Measurements from ENCODE around the gene TNFRSF13B.
"Not testable (repeated sequence)": the region's sequence is repeated elsewhere in the genome, so short reads cannot be mapped to it uniquely, and the experiment has no call there.

Gene TNFRSF13B

GRCh38 chr17:16986391-16986790 is 14.5 kb upstream of the TNFRSF13B start:
- no peak for DNase-seq (ENCODE audit: low read depth)

GRCh38 chr17:16981928-16982327 is 10.0 kb upstream of the TNFRSF13B start:
- DNase-seq (ENCODE audit: low read depth) = no peak

DNA sequence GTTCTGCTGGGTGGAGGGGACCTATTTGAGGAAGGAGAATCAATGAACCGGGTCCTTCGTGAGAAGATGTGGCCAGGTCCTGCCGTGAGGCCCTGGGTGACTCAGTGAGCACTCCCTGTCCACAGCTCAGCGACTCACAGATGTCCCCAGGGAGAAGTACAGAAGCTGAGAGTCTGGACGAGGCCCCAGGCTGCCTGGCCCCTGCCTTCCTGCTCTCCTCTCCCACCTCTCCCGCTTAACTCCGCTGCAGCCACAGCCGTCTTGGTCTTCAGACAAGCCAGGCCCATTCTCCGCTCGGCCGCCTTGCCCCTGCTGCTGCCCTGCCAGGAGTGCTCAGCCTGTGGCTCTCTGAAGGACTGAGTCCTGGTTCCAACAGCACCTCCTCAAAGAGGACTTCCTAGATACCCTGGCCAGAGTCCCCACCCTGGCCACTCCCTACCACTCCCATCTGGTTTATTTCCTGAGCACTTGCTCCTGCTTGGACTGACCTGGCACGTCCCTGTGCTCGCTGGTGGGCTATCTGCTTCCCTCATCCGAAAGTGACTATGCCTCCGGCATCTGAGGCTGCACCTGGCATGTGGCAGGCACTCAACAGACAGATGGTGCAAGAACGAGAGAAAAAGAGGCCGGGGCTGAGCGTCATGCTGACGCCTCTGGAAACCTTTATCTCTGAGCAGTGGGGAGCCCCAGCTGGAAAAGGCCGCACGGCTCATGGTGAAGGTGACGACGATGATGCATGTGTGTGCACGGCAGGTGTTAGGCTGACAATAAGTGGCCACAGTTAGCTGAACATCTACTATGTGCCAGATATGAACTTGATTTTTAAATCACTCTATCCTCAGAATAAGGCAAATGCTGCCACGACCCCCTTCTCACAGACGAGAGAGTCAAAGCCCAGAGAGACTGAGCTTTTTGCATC is 9.2 kb upstream of the TNFRSF13B start:
- no peak for DNase-seq (ENCODE audit: low read depth)

DNA sequence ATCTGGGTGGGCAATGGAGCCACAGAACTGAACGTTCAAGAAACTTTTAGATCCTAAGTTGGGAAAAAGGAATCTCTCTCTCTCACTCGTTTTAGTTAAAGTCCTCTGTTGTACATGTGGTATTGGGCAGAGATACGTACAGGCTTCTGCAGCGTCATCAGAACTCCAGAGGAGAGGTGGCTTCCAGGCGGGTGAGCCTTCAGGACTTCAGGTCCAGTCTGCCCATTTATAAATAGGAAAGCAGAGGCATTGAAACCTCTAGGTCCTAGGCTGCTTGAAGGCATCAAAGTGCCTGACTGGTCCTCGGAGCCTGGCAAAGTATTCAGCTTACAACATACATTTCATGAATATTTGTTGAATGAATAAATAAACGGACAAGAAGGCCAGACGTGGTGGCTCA is 8.1 kb upstream of the TNFRSF13B start:
- DNase-seq (ENCODE audit: low read depth) = no peak

DNA sequence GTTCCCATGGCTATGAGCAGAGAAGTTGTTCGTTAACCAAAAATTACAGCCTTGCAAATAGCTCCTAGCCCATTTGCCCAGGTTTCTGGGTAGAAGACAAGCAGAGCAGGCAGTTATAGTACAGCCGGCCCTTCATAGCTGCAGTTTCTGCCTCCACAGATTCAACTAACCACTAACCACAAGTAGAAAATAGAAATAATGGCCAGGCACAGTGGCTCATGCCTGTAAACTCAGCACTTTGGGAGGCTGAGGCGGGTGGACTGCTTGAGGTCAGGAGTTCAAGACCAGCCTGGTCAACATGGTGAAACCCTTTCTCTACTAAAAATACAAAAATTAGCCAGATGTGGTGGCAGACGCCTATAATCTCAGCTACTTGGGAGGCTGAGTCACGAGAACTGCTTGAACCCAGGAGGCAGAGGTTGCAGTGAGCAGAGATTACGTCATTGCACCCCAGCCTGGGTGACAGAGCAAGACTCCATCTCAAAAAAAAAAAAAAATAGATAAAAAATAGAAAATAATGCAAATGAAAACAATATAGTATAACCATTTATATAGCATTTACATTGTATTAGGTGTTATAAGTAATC is 7.4 kb upstream of the TNFRSF13B start:
- not testable (repeated sequence) for DNase-seq (ENCODE audit: low read depth)

DNA sequence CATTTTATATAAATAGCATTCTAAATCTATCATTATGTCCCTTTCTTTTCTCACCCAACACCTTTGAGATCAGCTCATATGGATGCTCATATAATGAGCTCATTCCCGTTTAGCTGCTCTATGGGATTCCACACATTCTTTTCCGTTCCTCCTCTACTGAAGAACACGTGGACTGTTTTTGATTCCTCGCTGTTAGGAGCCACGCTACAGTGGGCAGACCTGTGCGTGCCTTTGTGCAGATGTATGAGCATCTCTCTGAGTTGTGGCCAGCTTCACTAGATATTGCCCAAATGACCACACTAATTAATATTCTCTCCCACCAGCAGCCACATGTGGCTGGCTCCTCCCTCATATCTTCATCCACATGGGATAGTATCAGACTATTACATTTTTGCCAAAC is 6.0 kb upstream of the TNFRSF13B start:
- no peak for DNase-seq (ENCODE audit: low read depth)

- DNase-seq (ENCODE audit: low read depth) = no peak
Measured at GRCh38 chr17:16976725-16977550, 5.0 kb upstream of the TNFRSF13B start.

DNA sequence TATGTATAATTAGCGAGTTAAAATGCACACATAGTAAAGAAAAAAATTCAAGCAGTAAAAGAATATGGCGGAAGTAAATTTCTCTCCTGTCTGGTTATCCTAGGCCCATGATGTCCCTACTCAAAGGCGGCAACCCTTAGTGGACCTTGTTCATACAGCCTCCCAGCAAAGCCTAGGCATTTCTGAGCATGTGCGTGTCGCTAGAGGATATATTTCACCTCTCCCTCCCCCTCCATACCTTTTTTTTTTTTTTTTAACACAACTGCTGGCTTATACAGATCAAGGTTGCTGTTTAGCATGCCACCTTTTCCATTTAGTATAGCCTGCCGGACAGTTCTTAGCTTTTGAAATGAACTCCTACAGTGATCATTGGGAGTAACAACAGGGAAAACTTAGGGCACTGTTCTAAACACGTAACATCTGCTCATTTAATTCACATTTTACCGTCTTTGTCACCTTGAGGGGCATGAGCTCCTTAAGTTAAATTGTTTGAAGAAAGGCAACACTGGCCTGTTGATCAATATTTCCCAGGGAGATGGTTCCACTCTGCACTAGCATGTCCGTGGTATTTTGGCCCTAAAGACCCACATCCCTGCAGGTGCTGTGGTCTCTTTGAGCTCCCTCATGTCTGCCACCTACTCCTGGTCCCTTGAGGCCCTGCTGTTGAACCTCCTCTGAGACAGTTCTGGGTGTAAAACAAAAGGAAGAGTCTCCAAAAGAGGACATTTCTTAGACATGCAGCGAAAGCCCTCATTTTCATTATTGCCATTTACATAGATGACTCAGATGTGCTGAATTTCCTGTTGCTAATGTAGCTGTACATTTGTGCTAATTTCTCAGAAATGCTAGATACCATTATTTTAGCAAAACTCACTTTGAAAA is 4.1 kb upstream of the TNFRSF13B start:
- DNase-seq (ENCODE audit: low read depth) = no peak

- no peak for DNase-seq (ENCODE audit: low read depth)
Measured at GRCh38 chr17:16975277-16975651, 3.3 kb upstream of the TNFRSF13B start.

DNA sequence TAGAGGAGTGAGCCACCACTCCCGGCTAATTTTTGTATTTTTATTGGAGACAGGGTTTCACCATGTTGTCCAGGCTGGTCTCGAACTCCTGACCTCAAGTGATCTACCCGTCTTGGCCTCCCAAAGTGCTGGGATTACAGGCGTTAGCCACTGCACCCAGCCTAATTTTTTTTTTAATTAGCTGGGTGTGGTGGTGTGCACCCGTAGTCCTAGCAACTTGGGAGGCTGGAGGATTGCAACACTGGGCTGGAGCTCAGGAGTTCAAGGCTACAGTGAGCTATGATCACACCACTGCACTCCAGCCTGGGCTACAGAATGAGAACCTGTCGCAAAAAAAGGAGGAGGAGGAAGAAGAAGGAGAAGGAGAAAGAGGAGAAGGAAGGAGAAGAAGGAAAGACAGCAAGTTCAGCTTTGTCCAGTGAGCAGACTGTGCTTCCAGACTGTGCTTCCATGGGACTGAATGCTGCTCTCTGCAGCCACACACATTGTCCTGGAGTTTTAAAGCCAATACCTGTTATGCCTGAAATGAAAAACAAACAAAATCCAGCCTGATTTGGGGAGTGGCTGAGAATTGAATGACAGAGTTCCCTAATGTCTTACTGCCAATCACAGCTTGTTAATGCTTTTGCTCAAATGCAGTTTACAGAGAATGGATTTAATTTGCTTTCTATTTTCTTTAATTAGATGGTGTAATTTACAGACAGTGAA is 2.8 kb upstream of the TNFRSF13B start:
- no peak for DNase-seq (ENCODE audit: low read depth)

DNA sequence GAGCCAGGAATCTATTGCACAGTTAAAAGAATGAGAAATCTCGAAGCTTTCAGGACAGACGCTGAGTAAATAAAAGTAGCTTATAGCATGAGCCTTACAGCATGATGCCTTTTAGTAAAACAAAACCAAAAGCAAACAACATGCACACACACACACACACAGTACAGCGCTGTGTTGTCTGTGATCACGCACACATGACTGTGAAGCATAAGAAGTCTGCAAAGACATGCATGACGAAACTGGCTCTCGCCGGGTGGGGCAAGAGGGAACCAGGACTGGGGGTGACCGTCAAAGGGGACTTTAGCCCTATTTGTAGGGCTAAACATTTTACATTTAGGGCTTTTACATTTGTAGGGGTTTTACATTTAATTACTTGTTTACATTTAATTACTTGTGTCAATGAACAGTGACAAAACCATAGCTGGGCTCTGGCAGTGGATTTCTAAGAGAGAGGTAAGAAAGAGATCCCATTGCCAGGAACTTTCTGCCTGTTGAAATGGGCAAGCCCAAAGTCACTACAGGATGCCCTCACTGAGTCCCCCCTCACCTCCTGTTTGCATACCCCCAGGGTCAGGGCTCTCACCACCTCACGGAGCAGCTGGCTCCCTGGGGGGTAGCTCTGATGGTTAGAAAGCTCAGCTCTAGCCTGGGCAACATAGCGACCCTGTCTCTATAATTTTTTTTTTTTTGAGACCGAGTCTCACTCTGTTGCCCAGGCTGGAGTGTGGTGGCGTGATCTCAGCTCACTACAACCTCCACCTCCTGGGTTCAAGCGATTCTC is 2.0 kb upstream of the TNFRSF13B start:
- DNase-seq (ENCODE audit: low read depth) = no peak

DNA sequence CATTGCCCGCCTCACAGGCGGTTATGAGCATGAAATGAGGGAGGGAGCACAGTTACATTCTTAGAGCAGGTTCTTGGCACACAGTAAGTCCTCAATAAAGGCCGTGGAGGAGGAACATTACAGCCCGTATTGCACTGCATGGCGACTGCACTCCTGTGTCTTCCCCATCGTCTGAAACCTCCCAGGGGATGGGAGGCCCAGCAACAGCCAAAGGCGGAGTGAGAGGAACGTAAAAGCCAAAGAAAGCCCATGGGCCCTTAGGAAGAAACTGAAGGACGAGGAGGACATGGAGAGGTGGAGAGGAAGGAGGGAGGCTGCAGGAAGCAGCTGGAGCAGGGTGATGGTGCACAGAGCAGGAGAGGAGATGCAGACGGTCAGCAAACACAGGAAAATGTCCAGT is 1.1 kb upstream of the TNFRSF13B start:
- DNase-seq (ENCODE audit: low read depth) = not testable (repeated sequence)

- DNase-seq (ENCODE audit: low read depth) = no peak
Measured at GRCh38 chr17:16972346-16972745, 428 bp upstream of the TNFRSF13B start.

GRCh38 chr17:16969931-16970906 is 1.7 kb downstream of the TNFRSF13B start:
- no peak for DNase-seq (ENCODE audit: low read depth)

GRCh38 chr17:16968786-16969185 is 3.1 kb downstream of the TNFRSF13B start:
- no peak for DNase-seq (ENCODE audit: low read depth)

DNA sequence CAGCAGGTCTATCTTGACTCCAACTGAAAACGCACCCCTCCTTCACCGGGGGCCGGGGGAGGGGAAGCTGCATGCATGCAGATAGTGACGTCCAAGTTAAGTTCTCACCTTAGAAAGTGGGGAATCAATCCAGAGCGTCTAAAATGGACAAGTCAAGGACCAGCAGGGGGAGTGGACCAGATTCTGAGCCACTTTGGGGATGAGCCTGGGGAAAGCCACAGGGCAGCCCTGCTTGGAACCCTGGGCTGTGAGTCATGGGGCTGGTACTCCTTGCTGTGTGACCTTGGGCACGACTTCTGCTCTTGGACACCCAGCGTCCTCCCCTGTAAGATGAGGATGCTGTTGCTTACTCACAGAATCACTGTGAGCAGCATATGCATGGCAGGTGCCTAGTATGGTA is 9.1 kb downstream of the TNFRSF13B start:
- no peak for DNase-seq (ENCODE audit: low read depth)

DNA sequence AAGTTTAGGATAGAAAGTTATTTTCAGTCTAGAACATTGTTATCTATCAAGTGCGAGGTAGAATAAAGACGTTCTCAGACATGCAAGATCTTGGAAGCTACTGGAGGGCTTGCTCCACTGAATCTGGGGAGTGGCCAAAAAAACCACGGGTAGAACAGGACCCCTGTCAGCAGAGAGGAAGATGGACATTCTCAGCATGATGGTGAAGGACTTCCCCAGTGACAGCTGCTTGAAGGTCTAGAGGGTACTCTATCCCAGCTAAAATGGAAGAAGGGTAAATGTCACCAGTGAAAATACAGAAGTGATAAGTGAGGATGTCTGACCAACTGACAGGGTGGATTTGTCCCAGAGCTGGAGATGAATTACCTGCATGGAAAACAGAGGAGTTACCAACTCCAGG is 10.1 kb downstream of the TNFRSF13B start:
- no peak for DNase-seq (ENCODE audit: low read depth)

GRCh38 chr17:16961022-16961421 is 10.9 kb downstream of the TNFRSF13B start:
- DNase-seq (ENCODE audit: low read depth) = not testable (repeated sequence)

DNA sequence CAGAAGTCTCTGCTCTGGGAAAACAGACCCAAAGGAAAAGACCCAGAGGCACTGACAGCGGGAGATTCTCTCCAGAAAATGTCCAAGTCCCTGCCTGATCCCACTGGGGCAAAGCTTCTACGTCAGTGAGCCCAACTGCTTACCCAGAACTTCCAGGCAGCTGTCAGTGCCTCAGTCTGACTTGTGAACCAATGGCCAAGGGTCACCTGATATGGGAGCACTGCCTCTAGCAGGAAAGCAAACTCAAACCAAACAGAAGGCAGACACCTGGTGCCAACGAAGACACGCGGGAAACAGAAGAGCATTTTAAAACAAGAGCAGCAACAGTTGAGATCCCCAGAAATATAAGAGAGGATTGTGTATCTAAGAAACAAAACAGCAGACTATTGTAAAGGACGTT is 16.9 kb downstream of the TNFRSF13B start:
- DNase-seq (ENCODE audit: low read depth) = not testable (repeated sequence)

All from stimulated activated CD8-positive, alpha-beta memory T cell treated with anti-CD3 and anti-CD28 coated beads, Interleukin-12 subunit alpha, Interleukin-12 subunit beta, amount 100 ng/mL, for 4 hours (primary cell).